Brain microvascular endothelial cell (primary cell): ENCODE measurements around the gene TPD52L1.

ENCODE experiments used
- DNase-seq: peaks from one replicate; pipeline ENCODE4 v3.0.0-alpha.2; 2020
- H3K27ac ChIP-seq: fragments of 250-450 bp; sonication (Bioruptor Pico); 2 replicates; pipeline ENCODE4 v1.5.1; 2020; ENCODE audit warnings: mild to moderate bottlenecking, moderate library complexity
- H3K27me3 ChIP-seq: fragments of 250-450 bp; sonication (Bioruptor Pico); replicated peaks from 2 replicates; pipeline ENCODE4 v1.5.1; 2020; ENCODE audit warnings: mild to moderate bottlenecking
- H3K36me3 ChIP-seq: fragments of 250-450 bp; sonication (Bioruptor Pico); replicated peaks from 2 replicates; pipeline ENCODE4 v1.5.1; 2020; ENCODE audit warnings: mild to moderate bottlenecking
- H3K4me3 ChIP-seq: 2 replicates; pipeline ENCODE4 v1.5.1; 2011; ENCODE audit warnings: low read depth, mild to moderate bottlenecking, control low read depth, low read length, moderate library complexity
- in situ Hi-C: cut with HindIII; loops from 2 replicates; pipeline ENCODE4 v1.10.0; 2017; ENCODE audit warnings: low sequenced_read_pairs, low pct_ligation_motif_present
- TF ChIP-seq, protein P1 (sequence below): IDR thresholded peaks from 2 replicates; pipeline ENCODE4 v1.5.1; 2011; ENCODE audit warnings: low read depth, mild to moderate bottlenecking, moderate library complexity, low read length, control low read depth, inconsistent platforms; ENCODE audit errors: missing control alignments

Gene TPD52L1

DNA sequence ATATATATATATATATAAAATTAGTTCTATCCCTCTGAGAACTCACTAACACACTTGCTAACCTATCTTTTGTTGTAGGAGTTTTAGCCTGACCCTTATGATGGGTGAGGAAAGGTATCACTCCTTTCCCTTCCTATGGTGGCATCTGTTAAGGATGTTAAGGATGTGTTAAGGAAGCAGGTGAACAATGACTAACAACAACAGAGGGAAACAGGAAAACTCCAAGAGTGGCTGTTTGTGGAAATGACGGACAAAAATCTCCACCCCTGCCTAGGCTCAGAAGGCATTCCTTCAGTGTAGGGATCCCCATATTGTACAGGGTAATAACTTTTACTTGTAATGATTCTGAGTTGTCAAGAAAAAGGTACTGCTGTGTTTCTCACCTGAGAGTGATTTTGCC, 8.8 kb upstream of the TPD52L1 start:
- Histone ChIP-seq H3K4me3 (no peak overlapping the region), H3K27ac (no peak overlapping the region), H3K36me3 (no peaks in the 10 kb centered on the region), H3K27me3 (no peaks in the 10 kb centered on the region)
- in situ Hi-C loops: no loop called here
- no peak for DNase-seq
- TF ChIP-seq, protein P1, sequence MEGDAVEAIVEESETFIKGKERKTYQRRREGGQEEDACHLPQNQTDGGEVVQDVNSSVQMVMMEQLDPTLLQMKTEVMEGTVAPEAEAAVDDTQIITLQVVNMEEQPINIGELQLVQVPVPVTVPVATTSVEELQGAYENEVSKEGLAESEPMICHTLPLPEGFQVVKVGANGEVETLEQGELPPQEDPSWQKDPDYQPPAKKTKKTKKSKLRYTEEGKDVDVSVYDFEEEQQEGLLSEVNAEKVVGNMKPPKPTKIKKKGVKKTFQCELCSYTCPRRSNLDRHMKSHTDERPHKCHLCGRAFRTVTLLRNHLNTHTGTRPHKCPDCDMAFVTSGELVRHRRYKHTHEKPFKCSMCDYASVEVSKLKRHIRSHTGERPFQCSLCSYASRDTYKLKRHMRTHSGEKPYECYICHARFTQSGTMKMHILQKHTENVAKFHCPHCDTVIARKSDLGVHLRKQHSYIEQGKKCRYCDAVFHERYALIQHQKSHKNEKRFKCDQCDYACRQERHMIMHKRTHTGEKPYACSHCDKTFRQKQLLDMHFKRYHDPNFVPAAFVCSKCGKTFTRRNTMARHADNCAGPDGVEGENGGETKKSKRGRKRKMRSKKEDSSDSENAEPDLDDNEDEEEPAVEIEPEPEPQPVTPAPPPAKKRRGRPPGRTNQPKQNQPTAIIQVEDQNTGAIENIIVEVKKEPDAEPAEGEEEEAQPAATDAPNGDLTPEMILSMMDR: no peak

DNA sequence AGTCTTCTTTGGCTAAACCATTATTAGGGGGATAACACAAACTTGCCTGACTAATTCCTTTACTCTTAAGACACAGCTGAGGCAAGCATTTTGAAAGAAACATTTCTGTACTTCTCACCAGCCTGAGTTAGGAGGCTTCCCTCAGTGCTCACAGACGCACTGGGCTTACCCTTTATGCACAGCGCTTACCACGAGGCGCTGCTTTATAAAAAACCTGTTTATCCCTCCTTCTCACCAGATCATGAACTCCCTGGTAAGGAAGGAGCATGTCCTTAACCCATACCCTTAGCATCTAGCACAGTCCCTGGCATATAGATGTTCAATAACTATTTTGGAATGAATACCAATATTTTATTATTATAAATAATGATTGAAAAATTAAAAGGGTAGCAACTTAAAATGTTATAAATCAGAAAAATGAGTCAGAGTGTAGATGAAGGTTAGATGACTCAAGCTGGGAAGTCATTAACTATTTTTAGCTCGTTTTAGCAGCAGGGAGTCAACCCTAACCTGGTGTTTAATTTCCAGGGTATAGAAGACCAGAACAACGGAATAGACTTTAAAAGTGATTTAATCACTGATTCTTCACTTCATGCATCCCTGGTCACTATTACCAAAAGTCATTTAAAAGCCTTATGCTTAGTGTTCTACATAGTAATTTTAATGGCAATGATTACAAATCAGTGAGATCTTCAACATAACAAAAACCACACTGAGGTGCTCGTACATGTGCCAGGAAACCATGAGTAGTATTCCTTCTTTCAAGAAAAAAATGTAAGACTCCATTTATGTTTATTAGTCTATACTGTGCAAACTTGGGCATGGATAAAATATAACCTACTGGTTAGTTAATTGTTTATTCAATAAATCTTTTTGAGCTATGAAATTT, 4.1 kb upstream of the TPD52L1 start:
- TF ChIP-seq, protein P1: no peak
- DNase-seq: peak; percentile 50
- Histone ChIP-seq H3K27me3 (no peaks in the 10 kb centered on the region), H3K36me3 (no peaks in the 10 kb centered on the region), H3K4me3 (no peak overlapping the region), H3K27ac (peak overlapping the region; percentile 1)
- in situ Hi-C loops: no loop called here

DNA sequence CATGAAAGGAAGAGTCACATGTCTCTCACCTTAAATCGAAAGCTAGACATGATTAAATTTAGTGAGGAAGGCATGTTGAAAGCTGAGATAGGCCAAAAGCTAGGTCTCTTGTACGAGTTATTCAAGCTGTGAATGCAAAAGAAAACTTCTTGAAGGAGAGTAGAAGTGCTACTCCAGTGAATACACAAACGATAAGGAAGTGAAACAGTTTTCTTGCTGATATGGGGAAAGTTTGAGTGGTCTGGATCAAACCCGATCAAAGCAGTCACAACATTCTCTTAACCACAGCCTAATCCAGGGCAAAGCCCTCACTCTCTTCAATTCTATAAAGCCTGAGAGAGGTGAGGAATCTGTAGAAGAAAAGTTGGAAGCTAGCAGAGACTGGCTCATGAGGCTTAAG, 1.9 kb upstream of the TPD52L1 start:
- Histone ChIP-seq H3K36me3 (no peaks in the 10 kb centered on the region), H3K27me3 (no peaks in the 10 kb centered on the region), H3K4me3 (no peak overlapping the region), H3K27ac (no peak overlapping the region)
- TF ChIP-seq, protein P1: no peak
- DNase-seq: no peak
- in situ Hi-C loops: no loop called here

DNA sequence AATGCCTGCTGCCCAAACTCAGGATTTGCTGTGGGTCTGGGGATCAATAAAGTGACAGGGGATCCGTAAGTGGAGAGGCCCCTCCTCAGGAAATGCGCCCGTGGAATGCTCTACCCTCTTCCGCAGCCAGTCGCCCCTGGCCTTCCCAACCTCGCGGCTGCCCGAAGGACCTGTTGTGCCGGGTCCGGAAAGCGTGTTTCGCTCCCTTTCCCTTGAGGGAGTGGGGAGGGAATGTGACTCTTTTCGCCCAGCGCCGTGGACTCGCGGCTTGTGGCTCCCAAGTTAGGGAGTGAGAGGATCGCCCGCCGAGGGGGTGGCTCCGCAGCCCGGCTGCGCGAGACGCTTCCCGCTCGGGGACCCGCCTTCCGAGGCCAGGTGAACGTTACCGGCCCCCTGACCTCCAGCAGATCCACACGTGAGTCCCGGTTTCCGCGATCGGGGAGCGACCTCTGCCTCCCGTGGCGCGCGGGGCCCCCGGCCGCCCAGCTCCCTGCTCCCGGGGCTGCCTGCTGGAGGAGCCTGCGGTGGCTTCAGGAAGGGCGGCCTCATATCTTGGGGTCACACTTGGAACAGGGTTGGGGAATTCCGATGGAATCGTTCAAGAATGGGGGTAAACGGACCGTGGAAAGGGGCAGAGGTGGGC, 666 bp downstream of the TPD52L1 start:
- no peaks in the 10 kb centered on the region for H3K36me3 ChIP-seq
- H3K27ac ChIP-seq: no peak overlapping the region
- DNase-seq: no peak
- in situ Hi-C loops: no loop called here
- peak overlapping the region; percentile 66 for H3K4me3 ChIP-seq
- TF ChIP-seq, protein P1: no peak
- H3K27me3 ChIP-seq: no peaks in the 10 kb centered on the region

GRCh38 chr6:125154761-125155135, 1.2 kb downstream of the TPD52L1 start:
- TF ChIP-seq, protein P1: peak; percentile 56
- in situ Hi-C loops: no loop called here
- H3K27me3 ChIP-seq: no peaks in the 10 kb centered on the region
- no peak for DNase-seq
- peak overlapping the region; percentile 66 for H3K4me3 ChIP-seq
- no peaks in the 10 kb centered on the region for H3K36me3 ChIP-seq
- no peak overlapping the region for H3K27ac ChIP-seq
